ENCODE data around the gene ZMIZ1. TPM values are rescaled to one million over a fixed set of nuclear protein-coding genes. Genes with fewer than 3 reads are reported as not detected.

The ZMIZ1 gene
- polyA plus RNA-seq, 2 of the 4 experiments (the other 2 are of a cell fraction), result 8.1 to 30.3 TPM

DNA sequence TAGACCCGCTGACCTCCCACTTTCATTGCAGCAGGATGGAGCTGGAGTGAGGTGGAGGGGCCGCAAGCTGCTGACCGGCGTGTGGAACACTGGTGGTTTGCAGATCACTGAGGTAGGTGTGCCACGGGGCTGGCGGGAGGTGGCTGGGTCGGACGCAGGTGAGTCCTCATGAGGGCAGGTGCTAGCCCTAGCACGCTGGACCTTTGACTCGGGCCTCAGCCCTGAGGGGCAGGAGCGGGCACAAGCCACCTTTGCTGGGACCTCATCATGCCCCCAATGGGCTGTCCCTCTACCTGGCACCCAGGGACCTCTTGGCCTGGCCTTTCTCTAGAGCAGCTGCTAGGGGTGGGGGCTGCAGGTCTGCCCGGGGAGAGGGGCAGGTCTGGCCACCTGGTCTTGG lies 93.3 kb downstream of the ZMIZ1 start:
- CTCF ChIA-PET, result interaction anchor here (0.6 to 13.3 kb wide), 5 partner anchors 10 to 554 kb away, joined by 3 to 154 read pairs (median 15); no protein-coding TSS in a partner anchor
- no peaks in the 10 kb centered on the region for H3K9me3 ChIP-seq
- FAIRE-seq, result no peak
- H3K27ac ChIP-seq, result peak overlapping the region; percentile 98 to 99; a peak in 5 of 6 replicates
- DNase-seq (ENCODE audit: low read depth in 1 of 2, low spot score in 1 of 2), result no peak
- H3K4me1 ChIP-seq, result peaks cover 93% of the 10 kb centered on the region
- WGBS (ENCODE audit: missing lambda C conversion rate), result 89% methylated on average over 10 of the region's 12 CpGs
- peak overlapping the region; percentile 54 for H3K4me2 ChIP-seq
- no peak for ATAC-seq
- POLR2A ChIA-PET, result no interaction called here
- TF ChIP-seq EHF (CRISPR knock-in tag; IDR thresholded peaks at IDR 0.05) (no peak), POLR2A (IDR thresholded peaks at IDR 0.05; ENCODE audit: low read length) (no peak), RFX5 (IDR thresholded peaks at IDR 0.05) (no peak), FOSL2 (IDR thresholded peaks at IDR 0.05) (no peak), FOSL2 (CRISPR knock-in tag; IDR thresholded peaks at IDR 0.05) (no peak), FOSB (CRISPR knock-in tag; IDR thresholded peaks at IDR 0.05) (no peak), NPAS2 (CRISPR knock-in tag; IDR thresholded peaks at IDR 0.05; ENCODE audit: borderline replicate concordance) (no peak), HOXA7 (CRISPR knock-in tag; IDR thresholded peaks at IDR 0.05) (no peak), MAZ (IDR thresholded peaks at IDR 0.05; ENCODE audit: borderline replicate concordance, low read depth, low read length) (no peak), RAD21 (conservative IDR thresholded peaks at IDR 0.05 in 1 of 2, IDR thresholded peaks at IDR 0.05 in 1 of 2) (no peak), EP300 (IDR thresholded peaks at IDR 0.05) (no peak), KDM1A (IDR thresholded peaks at IDR 0.05; ENCODE audit: low read depth) (no peak)
- TF ChIP-seq, protein P1, sequence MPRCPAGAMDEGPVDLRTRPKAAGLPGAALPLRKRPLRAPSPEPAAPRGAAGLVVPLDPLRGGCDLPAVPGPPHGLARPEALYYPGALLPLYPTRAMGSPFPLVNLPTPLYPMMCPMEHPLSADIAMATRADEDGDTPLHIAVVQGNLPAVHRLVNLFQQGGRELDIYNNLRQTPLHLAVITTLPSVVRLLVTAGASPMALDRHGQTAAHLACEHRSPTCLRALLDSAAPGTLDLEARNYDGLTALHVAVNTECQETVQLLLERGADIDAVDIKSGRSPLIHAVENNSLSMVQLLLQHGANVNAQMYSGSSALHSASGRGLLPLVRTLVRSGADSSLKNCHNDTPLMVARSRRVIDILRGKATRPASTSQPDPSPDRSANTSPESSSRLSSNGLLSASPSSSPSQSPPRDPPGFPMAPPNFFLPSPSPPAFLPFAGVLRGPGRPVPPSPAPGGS (IDR thresholded peaks at IDR 0.05), result no peak
- TF ChIP-seq, protein P2, sequence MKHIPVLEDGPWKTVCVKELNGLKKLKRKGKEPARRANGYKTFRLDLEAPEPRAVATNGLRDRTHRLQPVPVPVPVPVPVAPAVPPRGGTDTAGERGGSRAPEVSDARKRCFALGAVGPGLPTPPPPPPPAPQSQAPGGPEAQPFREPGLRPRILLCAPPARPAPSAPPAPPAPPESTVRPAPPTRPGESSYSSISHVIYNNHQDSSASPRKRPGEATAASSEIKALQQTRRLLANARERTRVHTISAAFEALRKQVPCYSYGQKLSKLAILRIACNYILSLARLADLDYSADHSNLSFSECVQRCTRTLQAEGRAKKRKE (CRISPR knock-in tag; IDR thresholded peaks at IDR 0.05; ENCODE audit: low read depth), result no peak
- TF ChIP-seq, protein P3, sequence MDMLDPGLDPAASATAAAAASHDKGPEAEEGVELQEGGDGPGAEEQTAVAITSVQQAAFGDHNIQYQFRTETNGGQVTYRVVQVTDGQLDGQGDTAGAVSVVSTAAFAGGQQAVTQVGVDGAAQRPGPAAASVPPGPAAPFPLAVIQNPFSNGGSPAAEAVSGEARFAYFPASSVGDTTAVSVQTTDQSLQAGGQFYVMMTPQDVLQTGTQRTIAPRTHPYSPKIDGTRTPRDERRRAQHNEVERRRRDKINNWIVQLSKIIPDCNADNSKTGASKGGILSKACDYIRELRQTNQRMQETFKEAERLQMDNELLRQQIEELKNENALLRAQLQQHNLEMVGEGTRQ (IDR thresholded peaks at IDR 0.05), result no peak
- H3K4me3 ChIP-seq, result no peak overlapping the region

DNA sequence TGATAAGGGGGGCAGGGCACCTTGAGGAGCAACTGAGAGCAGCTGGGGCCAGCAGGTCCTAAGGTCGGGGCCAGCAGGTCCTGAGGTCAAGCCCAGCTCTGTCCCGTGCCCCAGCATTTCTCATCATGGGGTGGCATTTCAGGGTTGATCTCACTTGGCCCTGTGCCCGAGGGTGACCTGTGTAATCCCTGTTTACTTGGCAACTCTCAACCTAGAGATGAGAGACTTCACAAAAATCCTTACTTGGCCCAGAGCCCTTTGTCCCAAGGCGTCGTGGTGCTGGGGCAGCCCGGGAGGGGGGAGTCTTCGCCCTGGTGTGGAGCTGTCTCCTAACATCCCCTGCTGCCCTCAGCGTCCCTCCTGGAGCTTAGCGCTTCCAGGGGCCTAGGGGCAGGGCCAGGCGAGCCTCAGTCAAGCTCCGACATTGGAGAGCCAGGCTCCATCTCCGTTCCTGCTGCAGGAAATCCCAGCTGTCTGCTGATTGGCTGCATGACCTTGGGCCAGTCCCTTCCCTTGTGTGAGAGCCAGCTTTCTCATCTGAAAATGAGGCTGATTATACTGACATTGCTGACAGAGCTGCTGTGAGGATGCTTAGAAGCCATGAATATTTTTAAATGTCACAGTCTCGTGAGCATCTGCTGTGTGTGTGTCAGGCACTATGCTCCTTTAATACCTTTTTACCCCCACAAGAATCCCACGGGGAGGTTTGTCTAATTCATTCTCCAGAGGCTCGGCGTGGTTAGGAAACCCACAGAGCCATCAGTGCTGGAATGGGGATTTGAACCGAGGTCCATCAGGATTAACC lies 94.3 kb downstream of the ZMIZ1 start:
- 23% methylated on average over 13 of the region's 17 CpGs for WGBS (ENCODE audit: missing lambda C conversion rate)
- peak; percentile 64 to 79 for DNase-seq (ENCODE audit: low read depth in 1 of 2, low spot score in 1 of 2)
- no peak for FAIRE-seq
- H3K4me1 ChIP-seq, result peaks cover 82% of the 10 kb centered on the region
- CTCF ChIA-PET, result interaction anchor here (0.6 to 13.3 kb wide), 6 partner anchors 11 to 43 kb away, joined by 3 to 154 read pairs (median 10); no protein-coding TSS in a partner anchor
- H3K9me3 ChIP-seq, result no peaks in the 10 kb centered on the region
- peak overlapping the region; percentile 98 to 99 for H3K27ac ChIP-seq
- no peak overlapping the region for H3K4me3 ChIP-seq
- POLR2A ChIA-PET, result interaction anchor here (0.6 to 1.4 kb wide), 3 partner anchors 11 to 185 kb away, joined by 3 to 7 read pairs (median 4); no protein-coding TSS in a partner anchor
- ATAC-seq, result peak; percentile 37 to 58
- H3K4me2 ChIP-seq, result peak overlapping the region; percentile 54
- TF ChIP-seq, protein P4, sequence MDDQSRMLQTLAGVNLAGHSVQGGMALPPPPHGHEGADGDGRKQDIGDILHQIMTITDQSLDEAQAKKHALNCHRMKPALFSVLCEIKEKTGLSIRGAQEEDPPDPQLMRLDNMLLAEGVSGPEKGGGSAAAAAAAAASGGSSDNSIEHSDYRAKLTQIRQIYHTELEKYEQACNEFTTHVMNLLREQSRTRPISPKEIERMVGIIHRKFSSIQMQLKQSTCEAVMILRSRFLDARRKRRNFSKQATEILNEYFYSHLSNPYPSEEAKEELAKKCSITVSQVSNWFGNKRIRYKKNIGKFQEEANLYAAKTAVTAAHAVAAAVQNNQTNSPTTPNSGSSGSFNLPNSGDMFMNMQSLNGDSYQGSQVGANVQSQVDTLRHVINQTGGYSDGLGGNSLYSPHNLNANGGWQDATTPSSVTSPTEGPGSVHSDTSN (IDR thresholded peaks at IDR 0.05), result no peak
- TF ChIP-seq ESRRA (IDR thresholded peaks at IDR 0.05; ENCODE audit: borderline replicate concordance, low read length), result no peak
- TF ChIP-seq, protein P2 (CRISPR knock-in tag; IDR thresholded peaks at IDR 0.05; ENCODE audit: low read depth), result no peak
- no peak for TF ChIP-seq RFX5 (IDR thresholded peaks at IDR 0.05)
- no peak for TF ChIP-seq HOXB13 (CRISPR knock-in tag; IDR thresholded peaks at IDR 0.05; ENCODE audit: low read depth)
- no peak for TF ChIP-seq ZFP36 (IDR thresholded peaks at IDR 0.05; ENCODE audit: borderline replicate concordance, partially characterized antibody)
- no peak for TF ChIP-seq MYC (IDR thresholded peaks at IDR 0.05; ENCODE audit: borderline replicate concordance, low read length)
- TF ChIP-seq TFCP2L1 (CRISPR knock-in tag; IDR thresholded peaks at IDR 0.05), result no peak
- peak; percentile 46 for TF ChIP-seq SMC3 (IDR thresholded peaks at IDR 0.05)
- no peak for TF ChIP-seq ZNF302 (CRISPR knock-in tag; IDR thresholded peaks at IDR 0.05)
- TF ChIP-seq NFE2L2 (conservative IDR thresholded peaks at IDR 0.05; ENCODE audit: low read length), result no peak
- TF ChIP-seq, protein P5, sequence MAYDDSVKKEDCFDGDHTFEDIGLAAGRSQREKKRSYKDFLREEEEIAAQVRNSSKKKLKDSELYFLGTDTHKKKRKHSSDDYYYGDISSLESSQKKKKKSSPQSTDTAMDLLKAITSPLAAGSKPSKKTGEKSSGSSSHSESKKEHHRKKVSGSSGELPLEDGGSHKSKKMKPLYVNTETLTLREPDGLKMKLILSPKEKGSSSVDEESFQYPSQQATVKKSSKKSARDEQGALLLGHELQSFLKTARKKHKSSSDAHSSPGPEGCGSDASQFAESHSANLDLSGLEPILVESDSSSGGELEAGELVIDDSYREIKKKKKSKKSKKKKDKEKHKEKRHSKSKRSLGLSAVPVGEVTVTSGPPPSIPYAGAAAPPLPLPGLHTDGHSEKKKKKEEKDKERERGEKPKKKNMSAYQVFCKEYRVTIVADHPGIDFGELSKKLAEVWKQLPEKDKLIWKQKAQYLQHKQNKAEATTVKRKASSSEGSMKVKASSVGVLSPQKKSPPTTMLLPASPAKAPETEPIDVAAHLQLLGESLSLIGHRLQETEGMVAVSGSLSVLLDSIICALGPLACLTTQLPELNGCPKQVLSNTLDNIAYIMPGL (CRISPR knock-in tag; IDR thresholded peaks at IDR 0.05; ENCODE audit: borderline replicate concordance), result no peak
- TF ChIP-seq HOXA7 (CRISPR knock-in tag; IDR thresholded peaks at IDR 0.05), result no peak
- TF ChIP-seq EP300 (IDR thresholded peaks at IDR 0.05), result peak; percentile 35 to 73; a peak in 2 of 5 replicates
- TF ChIP-seq HEYL (CRISPR knock-in tag; IDR thresholded peaks at IDR 0.05), result no peak
- 0 out of 2 replicates have a peak, but pooled peaks have one; percentile 17 for TF ChIP-seq FOSL2 (IDR thresholded peaks at IDR 0.05)
- TF ChIP-seq FOSL2 (CRISPR knock-in tag; IDR thresholded peaks at IDR 0.05), result peak; percentile 60
- no peak for TF ChIP-seq NPAS2 (CRISPR knock-in tag; IDR thresholded peaks at IDR 0.05; ENCODE audit: borderline replicate concordance)
- TF ChIP-seq FOXS1 (CRISPR knock-in tag; IDR thresholded peaks at IDR 0.05), result 0 out of 2 replicates have a peak, but pooled peaks have one; percentile 2
- TF ChIP-seq, protein P6, sequence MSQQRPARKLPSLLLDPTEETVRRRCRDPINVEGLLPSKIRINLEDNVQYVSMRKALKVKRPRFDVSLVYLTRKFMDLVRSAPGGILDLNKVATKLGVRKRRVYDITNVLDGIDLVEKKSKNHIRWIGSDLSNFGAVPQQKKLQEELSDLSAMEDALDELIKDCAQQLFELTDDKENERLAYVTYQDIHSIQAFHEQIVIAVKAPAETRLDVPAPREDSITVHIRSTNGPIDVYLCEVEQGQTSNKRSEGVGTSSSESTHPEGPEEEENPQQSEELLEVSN (IDR thresholded peaks at IDR 0.05; ENCODE audit: borderline replicate concordance, low read depth), result no peak
- no peak for TF ChIP-seq EHF (CRISPR knock-in tag; IDR thresholded peaks at IDR 0.05)
